ENCODE data around the gene VRK1.

Gene VRK1

DNA sequence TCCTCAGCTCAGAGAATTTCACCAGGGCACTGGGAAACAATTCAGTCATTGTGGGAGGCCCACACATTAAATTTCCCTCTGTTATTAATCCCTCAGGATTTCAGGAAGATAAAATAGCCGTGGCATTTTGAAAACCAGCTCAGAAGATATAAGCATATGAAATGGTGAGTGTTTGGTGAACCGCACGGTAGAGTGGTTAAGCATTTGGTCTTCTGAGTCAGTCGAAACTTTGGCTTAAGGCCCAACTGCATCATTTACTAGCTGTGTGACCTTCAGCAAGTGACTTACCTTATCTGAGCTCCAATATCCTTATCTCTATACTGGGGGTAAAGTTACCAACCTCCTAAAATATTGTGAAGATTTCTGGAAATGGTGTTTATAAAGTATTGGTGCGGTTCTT, 5.2 kb upstream of the VRK1 start:
- DNase-seq = no peak

- no peak for DNase-seq
These were observed 4.6 kb upstream of the VRK1 start for GRCh38 chr14:96792591-96792990.

- no peak for DNase-seq
These were observed 3.6 kb upstream of the VRK1 start for GRCh38 chr14:96793547-96793946.

GRCh38 chr14:96795109-96795828, 1.9 kb upstream of the VRK1 start:
- DNase-seq = peak; percentile 23

DNA sequence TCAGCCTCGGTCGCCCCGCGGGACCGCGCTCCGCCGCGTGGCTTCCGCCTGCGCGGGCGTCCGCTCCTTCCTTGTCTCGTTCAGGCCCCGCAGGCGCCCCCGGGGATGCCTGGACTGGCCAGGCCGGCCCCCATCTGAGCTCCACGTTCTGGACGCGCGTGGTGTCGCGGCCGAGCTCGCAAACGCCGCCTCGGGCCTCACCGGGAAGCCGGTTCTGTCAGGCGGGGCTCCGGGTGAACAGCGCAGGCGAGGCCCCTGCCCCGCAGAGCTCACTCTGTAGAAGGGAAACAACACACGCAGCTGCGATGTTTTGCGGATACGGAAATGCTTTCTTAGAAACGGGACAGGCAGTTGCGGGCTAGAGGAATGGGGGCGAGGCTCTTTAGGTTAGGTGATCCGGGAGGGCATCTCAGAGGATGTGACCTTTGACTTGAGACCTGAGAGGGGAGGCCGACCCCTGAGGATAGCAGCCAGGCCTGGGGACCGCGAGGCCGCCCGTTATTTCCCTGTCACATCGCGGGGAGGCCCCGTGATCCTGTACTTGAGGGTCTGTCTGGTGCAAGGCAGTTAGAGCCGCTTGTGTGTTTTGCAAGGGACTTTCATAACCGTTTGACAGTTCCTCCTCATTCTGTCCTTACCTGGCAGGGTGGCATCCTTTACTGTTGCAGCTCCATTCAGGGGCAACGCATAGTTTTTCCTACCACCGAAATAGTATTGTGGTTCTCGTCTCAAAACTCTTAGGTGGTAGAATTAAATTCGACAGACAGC, 584 bp downstream of the VRK1 start:
- DNase-seq = peak; percentile 41

GRCh38 chr14:96798956-96799355, 1.8 kb downstream of the VRK1 start:
- DNase-seq = no peak

- no peak for DNase-seq
These were observed 2.4 kb downstream of the VRK1 start for GRCh38 chr14:96799489-96800054.

DNA sequence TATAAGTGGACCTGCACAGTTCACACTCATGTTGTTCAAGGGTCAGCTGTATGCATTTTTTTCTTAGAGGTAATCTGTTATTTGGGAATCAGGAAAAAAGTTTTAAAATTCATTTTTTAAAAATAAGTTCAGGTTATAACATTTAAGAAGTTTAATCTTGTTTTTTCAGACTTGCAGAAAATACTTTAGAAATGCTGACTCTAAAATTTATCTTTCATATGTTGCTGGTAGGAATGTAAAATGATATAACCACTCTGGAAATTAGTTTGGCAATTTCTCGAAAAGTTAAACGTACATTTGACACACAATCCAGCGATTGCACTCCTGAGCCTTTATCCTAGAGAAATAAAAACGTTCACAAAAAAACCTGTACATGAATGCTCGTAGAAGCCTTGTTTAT, 4.7 kb downstream of the VRK1 start:
- no peak for DNase-seq

GRCh38 chr14:96802963-96803362, 5.8 kb downstream of the VRK1 start:
- no peak for DNase-seq

DNA sequence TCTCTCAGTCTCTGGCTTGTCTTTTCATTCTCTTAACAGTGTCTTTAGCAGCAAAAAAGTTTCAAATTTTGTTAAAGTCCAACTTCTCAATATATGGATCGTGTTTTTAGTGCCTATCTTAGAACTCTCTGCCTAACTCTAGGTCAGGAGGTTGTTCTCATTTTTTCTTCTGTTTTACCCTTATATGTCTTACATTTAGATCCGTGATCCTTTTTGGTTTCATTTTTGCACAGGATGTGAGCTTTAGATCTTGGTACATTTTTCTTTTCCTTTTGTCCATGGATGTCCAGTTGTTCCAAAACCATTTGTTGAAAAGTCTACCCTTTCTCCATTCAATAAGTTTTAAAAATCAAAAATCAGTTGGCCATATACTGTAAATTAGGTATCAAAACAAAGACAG, 6.8 kb downstream of the VRK1 start:
- DNase-seq = no peak

DNA sequence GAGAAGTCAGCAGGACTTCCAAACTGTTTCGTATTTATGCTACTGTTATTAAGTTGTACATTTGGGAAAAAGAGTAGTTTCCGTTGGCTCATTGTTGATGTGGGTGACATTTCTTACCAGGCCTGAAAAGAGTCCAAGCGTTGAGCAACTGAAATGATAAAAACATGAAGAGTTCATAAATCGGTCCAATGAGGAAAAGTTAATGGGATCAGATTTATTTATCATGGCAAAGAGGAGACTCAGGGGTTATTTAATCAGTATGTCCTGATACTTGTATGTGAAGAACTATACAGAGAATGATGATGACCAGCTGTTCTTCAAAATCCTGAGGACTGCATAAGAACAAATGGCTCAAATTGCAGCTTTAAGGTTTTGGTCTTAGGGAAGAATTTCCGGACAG, 7.7 kb downstream of the VRK1 start:
- no peak for DNase-seq

DNA sequence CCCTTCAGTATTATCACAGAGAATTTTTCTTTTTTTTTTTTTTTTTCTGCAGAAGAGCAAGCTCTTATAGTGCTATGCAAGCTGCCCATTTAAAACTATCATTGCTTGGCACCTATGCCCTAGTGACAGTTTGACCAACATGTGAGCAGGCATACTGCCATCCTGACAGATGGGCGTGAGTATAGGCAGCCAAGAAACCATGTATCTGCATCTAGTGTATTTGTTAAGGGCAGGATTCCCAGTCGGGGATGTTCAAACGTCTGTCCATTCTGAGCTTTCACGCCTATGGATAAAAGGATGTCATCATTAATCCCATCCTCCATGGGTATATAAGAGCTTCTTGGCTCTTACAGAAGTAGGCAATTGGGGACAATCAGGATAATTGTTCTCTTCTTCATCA, 8.8 kb downstream of the VRK1 start:
- DNase-seq = peak; percentile 38

GRCh38 chr14:96806836-96807235, 9.7 kb downstream of the VRK1 start:
- no peak for DNase-seq

DNA sequence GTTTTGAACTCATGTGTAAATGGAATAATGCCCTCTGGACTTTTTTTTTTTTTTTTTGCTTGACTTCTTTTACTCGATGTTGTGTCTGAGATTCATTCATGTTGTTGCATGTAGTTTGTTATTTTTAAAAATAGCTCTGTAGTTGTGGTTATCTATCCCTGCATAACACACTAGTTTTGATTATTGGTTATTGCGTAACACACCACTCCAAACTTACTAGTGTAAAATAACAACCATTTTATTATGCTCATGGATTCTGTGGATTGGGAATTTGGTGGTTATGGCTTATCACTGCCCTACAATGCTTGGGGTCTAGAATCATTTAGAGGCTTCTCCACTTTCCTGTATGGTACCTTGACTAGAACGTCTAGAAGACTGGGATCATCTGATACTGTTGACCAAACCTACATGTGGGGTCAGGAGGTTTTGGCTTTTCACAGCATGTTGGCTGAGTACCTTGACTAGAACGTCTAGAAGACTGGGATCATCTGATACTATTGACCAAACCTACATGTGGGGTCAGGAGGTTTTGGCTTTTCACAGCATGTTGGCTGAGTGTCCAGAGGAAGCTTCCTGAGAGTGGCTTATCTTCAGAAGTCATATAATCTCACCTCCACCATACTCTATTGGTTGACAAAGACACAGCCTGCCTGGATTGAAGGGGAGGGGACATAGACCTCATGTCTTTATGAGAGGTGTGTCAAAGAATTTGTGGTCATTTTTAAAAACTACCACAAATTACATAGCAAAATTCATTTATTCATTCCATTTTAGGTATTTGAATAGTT, 11.6 kb downstream of the VRK1 start:
- DNase-seq = no peak

DNA sequence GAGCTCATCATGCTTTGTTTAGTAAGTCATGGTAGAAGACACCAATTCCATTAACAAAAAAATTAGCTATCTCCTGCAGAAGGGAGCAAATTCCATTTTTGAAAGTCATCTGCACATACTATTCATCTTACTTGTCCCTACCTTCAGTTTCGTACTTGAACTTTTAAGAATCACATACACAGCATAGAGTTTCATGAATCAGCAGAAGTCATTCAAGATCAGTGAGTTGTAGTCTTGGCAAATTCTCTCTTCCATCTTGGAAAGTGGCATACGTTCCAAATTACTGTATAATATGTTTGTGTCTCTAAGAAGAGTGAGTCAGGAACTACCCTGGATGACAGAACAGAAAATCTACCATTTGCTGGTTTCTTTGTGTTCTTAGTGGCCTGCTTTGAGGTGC, 14.1 kb downstream of the VRK1 start:
- DNase-seq = no peak

DNA sequence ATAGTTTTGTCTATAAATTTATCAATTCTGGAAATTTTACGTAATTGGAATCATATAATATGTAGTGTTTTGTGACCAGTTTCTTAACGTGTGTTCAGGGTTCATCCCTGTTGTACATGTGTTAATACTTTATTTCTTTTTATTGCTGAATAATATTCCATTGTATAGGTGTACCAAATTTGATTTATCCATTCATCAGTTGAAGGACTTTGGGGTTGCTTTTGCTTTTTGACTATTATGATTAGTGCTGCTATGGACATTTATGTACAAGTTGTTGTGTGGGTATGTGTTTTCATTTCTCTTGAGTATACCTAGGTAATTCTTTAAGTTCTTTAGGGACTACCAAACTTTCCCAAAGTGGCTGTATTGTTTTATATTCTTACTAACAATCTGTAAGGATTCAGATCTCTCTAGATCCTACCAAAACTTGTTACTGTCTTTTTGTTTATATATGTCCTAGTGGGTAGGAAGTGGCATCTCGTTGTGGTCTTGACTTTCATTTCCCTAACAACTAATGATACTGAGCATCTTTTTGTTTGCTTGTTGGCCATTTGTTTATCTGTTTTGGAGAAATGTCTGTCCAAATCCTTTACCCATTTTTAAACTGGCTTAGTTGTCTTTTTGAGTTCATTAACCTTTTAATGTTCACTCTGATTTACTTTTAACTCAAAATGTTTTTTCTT, 14.9 kb downstream of the VRK1 start:
- no peak for DNase-seq

DNA sequence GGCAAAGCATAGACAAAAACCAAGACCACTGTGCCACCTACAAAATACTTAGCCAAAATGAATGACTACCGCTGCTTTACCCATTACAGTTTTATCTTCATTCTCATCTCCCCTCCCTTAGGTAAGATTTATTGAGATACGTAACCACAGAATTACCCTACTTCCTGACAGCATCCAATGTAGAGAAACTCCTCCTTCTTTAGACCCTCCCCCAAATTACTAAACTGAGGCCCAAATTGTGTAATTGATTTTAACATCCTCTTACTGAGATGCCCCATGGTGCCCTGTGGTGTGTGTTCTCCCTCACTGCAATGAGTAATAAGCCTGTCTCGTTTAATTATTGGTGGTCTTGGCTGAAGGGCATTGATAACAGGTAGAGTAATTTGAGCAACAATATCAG, 19.1 kb downstream of the VRK1 start:
- DNase-seq = no peak

- no peak for DNase-seq
These were observed 20.8 kb downstream of the VRK1 start for GRCh38 chr14:96817750-96818666.

DNA sequence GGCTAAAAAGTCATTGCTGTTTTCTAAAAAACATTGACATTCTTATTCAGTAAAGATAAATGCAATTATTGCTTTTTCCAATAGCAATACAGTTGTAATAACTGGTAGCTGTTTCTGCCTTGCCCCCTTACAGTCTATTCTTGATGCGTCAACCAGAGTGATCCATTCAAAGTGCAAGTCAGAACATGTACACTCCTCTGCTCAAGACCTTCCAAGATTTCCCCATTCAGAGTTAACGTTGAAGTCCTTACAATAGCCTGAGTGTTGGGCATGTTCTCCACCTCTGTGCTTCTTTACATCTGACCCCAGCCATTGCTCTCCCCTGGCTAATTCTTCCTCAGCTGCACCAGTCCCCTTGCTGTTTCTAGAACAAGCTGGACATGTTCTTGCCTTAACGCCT, 24.3 kb downstream of the VRK1 start:
- no peak for DNase-seq

- no peak for DNase-seq
These were observed 26.5 kb downstream of the VRK1 start for GRCh38 chr14:96823652-96824051.

- DNase-seq = no peak
These were observed 27.1 kb downstream of the VRK1 start for GRCh38 chr14:96824283-96824682.

- DNase-seq = no peak
These were observed 29.6 kb downstream of the VRK1 start for GRCh38 chr14:96826818-96827217.
